ENCODE results near the gene CACNB3. TPM values are rescaled to one million over a fixed set of nuclear protein-coding genes. Genes with fewer than 3 reads are reported as not detected.
A peak's percentile ranks its signal among the peaks of the same experiment; 100 is the strongest.

The CACNB3 gene
- total and polyA plus RNA-seq, 2 of the 8 experiments (the other 6 are each of a cell fraction or from before 2014, with no cell fraction given), result 12.5 to 16.0 TPM

GRCh38 chr12:48789858-48790326 lies 28.4 kb upstream of the CACNB3 start:
- peak overlapping the region; percentile 66 for H2AFZ ChIP-seq (ENCODE audit: low read length)
- no peak overlapping the region for H4K8ac ChIP-seq (ENCODE audit: extremely low read depth, insufficient read depth, low read length)
- H2BK20ac ChIP-seq (ENCODE audit: low read length), result 0 out of 2 replicates have a peak overlapping the region, but pooled peaks have one; percentile 23
- H2BK5ac ChIP-seq (ENCODE audit: low read depth, low read length), result no peak overlapping the region
- H2BK15ac ChIP-seq (ENCODE audit: low read length), result peak overlapping the region; percentile 31; the same call in 1 of the 2 replicates
- peaks cover 6 to 13% (median 8%) of the 10 kb centered on the region in 4 experiments for H3K4me1 ChIP-seq (replicated peaks in 1 of 4; ENCODE audit: control insufficient read depth in 3 of 4, insufficient read depth in 4 of 4, low read length in 3 of 4)
- H2BK120ac ChIP-seq (replicated peaks; ENCODE audit: low read depth, low read length), result no peak overlapping the region
- 11% methylated on average over 4 of the region's 4 CpGs; no CpG with 5 or more reads in 1 of the 2 experiments for WGBS, 2 experiments (ENCODE audit: extremely low coverage in 1 of 2, insufficient coverage in 1 of 2, insufficient read length in 1 of 2, insufficient replicate concordance in 2 of 2, low coverage in 1 of 2, low lambda C conversion rate in 2 of 2, missing lambda C conversion rate in 1 of 2)
- TF ChIP-seq EP300 (IDR thresholded peaks at IDR 0.05; ENCODE audit: borderline replicate concordance in 1 of 2, low read depth in 2 of 2, low read length in 2 of 2) (no peak), RNF2 (IDR thresholded peaks at IDR 0.05; ENCODE audit: borderline replicate concordance, low read depth, low read length, missing control alignments, poor library complexity, severe bottlenecking) (no peak), SIN3A (conservative IDR thresholded peaks at IDR 0.05 in 1 of 2, IDR thresholded peaks at IDR 0.05 in 1 of 2; ENCODE audit: low read depth in 1 of 2, low read length in 2 of 2) (peak in 1 of 2 experiments; percentile 51; a peak in 1 of 4 replicates), PHF8 (conservative IDR thresholded peaks at IDR 0.05; ENCODE audit: low read depth, low read length) (no peak), BRCA1 (IDR thresholded peaks at IDR 0.05; ENCODE audit: low read depth, low read length) (no peak), SRF (IDR thresholded peaks at IDR 0.05; ENCODE audit: low read depth, low read length) (no peak), HDAC6 (IDR thresholded peaks at IDR 0.05; ENCODE audit: low read depth, low read length) (no peak), CBX5 (IDR thresholded peaks at IDR 0.05; ENCODE audit: low read depth, low read length) (no peak)
- peak overlapping the region; percentile 4; the same call in 1 of the 2 replicates for H2BK12ac ChIP-seq (ENCODE audit: low read depth, low read length)
- peaks cover 4% of the 10 kb centered on the region for H3K79me1 ChIP-seq (ENCODE audit: low read depth, low read length)
- H3K36me3 ChIP-seq (ENCODE audit: control insufficient read depth in 2 of 4, insufficient read depth in 4 of 4, low read length in 3 of 4), result no peaks in the 10 kb centered on the region
- CTCF ChIA-PET (ENCODE audit: partially characterized antibody), result interaction anchor here (0.6 to 11.1 kb wide), 5 partner anchors 26 to 63 kb away, joined by 3 to 205 read pairs (median 5); a partner anchor contains a TSS
- no peak overlapping the region for H3K23ac ChIP-seq (ENCODE audit: insufficient read length)
- POLR2A ChIA-PET (ENCODE audit: partially characterized antibody), result interaction anchor here (0.6 to 2.7 kb wide), 9 partner anchors 9 to 167 kb away, joined by 3 to 17 read pairs (median 5); partner anchors contain the start of genes ARF3 and RND1
- DNase-seq (ENCODE audit: low read depth in 1 of 2, low spot score in 2 of 2), result peak in 1 of 2 experiments; percentile 66
- no peak overlapping the region for H3K27ac ChIP-seq (ENCODE audit: low read depth, low read length)
- H3K56ac ChIP-seq (replicated peaks; ENCODE audit: insufficient read length, low read depth, low read length), result no peak overlapping the region
- peak overlapping the region; percentile 32 to 95 (median 77); a peak in 6 of 8 replicates for H3K4me3 ChIP-seq (ENCODE audit: extremely low read depth in 1 of 4, insufficient read depth in 2 of 4, low read depth in 3 of 4, low read length in 4 of 4)
- no peak overlapping the region for H4K5ac ChIP-seq (ENCODE audit: insufficient read length, low read depth, low read length)
- no peak overlapping the region; the same call in 1 of the 2 replicates for H3K18ac ChIP-seq (ENCODE audit: extremely low read depth, low read length)
- peaks cover 13% of the 10 kb centered on the region; the same call in 1 of the 2 replicates for H3K23me2 ChIP-seq (ENCODE audit: low read depth, low read length)
- H4K20me1 ChIP-seq (replicated peaks in 1 of 2; ENCODE audit: control insufficient read depth in 1 of 2, insufficient read depth in 2 of 2, low read length in 2 of 2), result peaks cover 0 to 2% of the 10 kb centered on the region in 2 experiments
- H3K4me2 ChIP-seq (ENCODE audit: insufficient read depth in 1 of 2, low read depth in 2 of 2, low read length in 2 of 2), result peak overlapping the region; percentile 74 to 88
- no peak overlapping the region for H3K14ac ChIP-seq (ENCODE audit: insufficient read length)
- no peak overlapping the region for H3K9ac ChIP-seq (replicated peaks in 1 of 4; ENCODE audit: extremely low read depth in 1 of 4, low read depth in 3 of 4, low read length in 3 of 4)
- H2AK5ac ChIP-seq (ENCODE audit: low read depth, low read length), result no peak overlapping the region
- H3K4ac ChIP-seq (replicated peaks; ENCODE audit: insufficient read length, low read depth, low read length), result no peak overlapping the region
- H3K79me2 ChIP-seq (ENCODE audit: control insufficient read depth in 1 of 2, insufficient read depth in 2 of 2, low read length in 2 of 2), result peaks cover 0 to 21% of the 10 kb centered on the region in 2 experiments; a peak in 2 of 4 replicates
- no peak for FAIRE-seq
- H3K9me3 ChIP-seq (ENCODE audit: insufficient read depth in 2 of 2, low read depth in 1 of 2, low read length in 1 of 2), result no peaks in the 10 kb centered on the region
- H4K91ac ChIP-seq (replicated peaks; ENCODE audit: insufficient read length, low read length), result no peak overlapping the region
- H3K27me3 ChIP-seq (replicated peaks in 1 of 4; ENCODE audit: control insufficient read depth in 3 of 4, extremely low read depth in 1 of 4, insufficient read depth in 3 of 4, low read length in 3 of 4), result peaks cover 0 to 2% (median 0%) of the 10 kb centered on the region in 4 experiments; a peak in 1 of 7 replicates

Measured in H1 (cell line).